Mesenchymal stem cell (in vitro differentiated cells and primary cell): ENCODE measurements around the gene KLHL40.

Experiments used
- DNase-seq: peaks from one replicate; pipeline ENCODE4 v3.0.0-alpha.2; 2013
- H2AFZ ChIP-seq: one replicate; pipeline ENCODE4 v1.6.1; 2013; ENCODE audit warnings: low read depth, mild to moderate bottlenecking, control low read depth, inconsistent platforms, low read length, moderate library complexity
- H2AK5ac ChIP-seq: 2 replicates; pipeline ENCODE4 v1.6.1; 2013; ENCODE audit warnings: low read length, moderate library complexity, mild to moderate bottlenecking, inconsistent platforms; ENCODE audit not compliant: severe bottlenecking
- H2BK120ac ChIP-seq: one replicate; pipeline ENCODE4 v1.6.1; 2013; ENCODE audit warnings: low read depth, mild to moderate bottlenecking, inconsistent platforms, low read length, moderate library complexity
- H2BK12ac ChIP-seq, 2 experiments: one replicate each; pipeline ENCODE4 v1.6.1; 2013; ENCODE audit warnings: inconsistent platforms in 2 of 2, low read length in 2 of 2, mild to moderate bottlenecking in 2 of 2, moderate library complexity in 2 of 2, control low read depth in 1 of 2
- H2BK15ac ChIP-seq: one replicate; pipeline ENCODE4 v1.6.1; 2013; ENCODE audit warnings: mild to moderate bottlenecking, low read depth, inconsistent platforms; ENCODE audit not compliant: poor library complexity, severe bottlenecking
- H2BK5ac ChIP-seq: 2 replicates; pipeline ENCODE4 v1.6.1; 2013; ENCODE audit warnings: low read depth, mild to moderate bottlenecking, low read length, control low read depth, inconsistent platforms; ENCODE audit not compliant: poor library complexity, severe bottlenecking
- H3K14ac ChIP-seq, 2 experiments: one replicate each; pipeline ENCODE4 v1.6.1; 2013; ENCODE audit warnings: inconsistent platforms in 2 of 2, low read length in 2 of 2, control low read depth in 1 of 2, mild to moderate bottlenecking in 1 of 2, moderate library complexity in 1 of 2
- H3K18ac ChIP-seq, 2 experiments: one replicate each; pipeline ENCODE4 v1.6.1; 2013; ENCODE audit warnings: inconsistent platforms in 2 of 2, low read length in 2 of 2, control low read depth in 1 of 2, low read depth in 1 of 2, mild to moderate bottlenecking in 1 of 2
- H3K23ac ChIP-seq, 2 experiments: one replicate each; pipeline ENCODE4 v1.6.1; 2013; ENCODE audit warnings: inconsistent platforms in 2 of 2, low read length in 2 of 2, mild to moderate bottlenecking in 2 of 2, moderate library complexity in 2 of 2, control low read depth in 1 of 2
- H3K27ac ChIP-seq: 2 replicates; pipeline ENCODE4 v1.5.1; 2013; ENCODE audit warnings: mild to moderate bottlenecking, moderate library complexity, low read length, control low read depth, inconsistent platforms; ENCODE audit not compliant: poor library complexity, severe bottlenecking
- H3K27me3 ChIP-seq, 2 experiments: 2 replicates each; pipeline versions ENCODE4 v1.6.1 to v1.7.0; 2013; ENCODE audit warnings: low read length in 2 of 2, mild to moderate bottlenecking in 2 of 2, moderate library complexity in 2 of 2, control low read depth in 1 of 2, inconsistent platforms in 1 of 2; ENCODE audit not compliant: control insufficient read depth in 1 of 2, insufficient read depth in 1 of 2
- H3K36me3 ChIP-seq, 2 experiments: 2 replicates each; pipeline versions ENCODE4 v1.6.1 to v1.7.0; 2013; ENCODE audit warnings: low read length in 2 of 2, control low read depth in 1 of 2, inconsistent platforms in 1 of 2, low read depth in 1 of 2, mild to moderate bottlenecking in 1 of 2; ENCODE audit not compliant: insufficient read depth in 2 of 2, control insufficient read depth in 1 of 2
- H3K4ac ChIP-seq, 2 experiments: one replicate each; pipeline ENCODE4 v1.6.1; 2013; ENCODE audit warnings: inconsistent platforms in 2 of 2, low read length in 2 of 2, mild to moderate bottlenecking in 2 of 2, moderate library complexity in 2 of 2, control low read depth in 1 of 2, low read depth in 1 of 2
- H3K4me1 ChIP-seq: 2 replicates; pipeline ENCODE4 v1.6.1; 2013; ENCODE audit warnings: low read depth, low read length, control low read depth; ENCODE audit not compliant: control insufficient read depth, insufficient read depth
- H3K4me2 ChIP-seq: 2 replicates; pipeline ENCODE4 v1.6.1; 2013; ENCODE audit warnings: low read length, mild to moderate bottlenecking, inconsistent platforms; ENCODE audit not compliant: poor library complexity, severe bottlenecking
- H3K4me3 ChIP-seq, 2 experiments: 2 replicates each; pipeline versions ENCODE4 v1.5.1 to v1.7.0; 2013; ENCODE audit warnings: low read length in 2 of 2, mild to moderate bottlenecking in 2 of 2, control low read depth in 1 of 2, low read depth in 1 of 2; ENCODE audit not compliant: insufficient read depth in 1 of 2
- H3K79me1 ChIP-seq: replicated peaks from 2 replicates; pipeline ENCODE4 v1.6.1; 2013; ENCODE audit warnings: mild to moderate bottlenecking, control low read depth, low read length, inconsistent platforms; ENCODE audit not compliant: poor library complexity, severe bottlenecking
- H3K9ac ChIP-seq: 2 replicates; pipeline ENCODE4 v1.7.0; 2013; ENCODE audit warnings: mild to moderate bottlenecking, low read length, moderate library complexity
- H3K9me3 ChIP-seq: 2 replicates; pipeline ENCODE4 v1.7.0; 2013; ENCODE audit warnings: mild to moderate bottlenecking, low read length; ENCODE audit not compliant: control insufficient read depth
- H4K8ac ChIP-seq: one replicate; pipeline ENCODE4 v1.6.1; 2013; ENCODE audit warnings: inconsistent platforms, mild to moderate bottlenecking, low read length, moderate library complexity
- H4K91ac ChIP-seq: one replicate; pipeline ENCODE4 v1.6.1; 2013; ENCODE audit warnings: mild to moderate bottlenecking, low read length, inconsistent platforms
- WGBS: methylation state at CpG from one replicate; pipeline ENCODE4 v1.1.7; 2013; ENCODE audit warnings: mixed read lengths; 5-methylcytosine and 5-hydroxymethylcytosine counted together

KLHL40 gene

GRCh38 chr3:42708611-42709151, 23.3 kb downstream of the KLHL40 start:
- Histone ChIP-seq H3K18ac (no peak overlapping the region), H3K4me3 (no peak overlapping the region), H3K4me2 (no peak overlapping the region), H3K4ac (no peak overlapping the region), H3K9me3 (no peaks in the 10 kb centered on the region), H3K4me1 (no peaks in the 10 kb centered on the region), H3K23ac (peak overlapping the region in 1 of 2 experiments; percentile 65), H3K36me3 (no peaks in the 10 kb centered on the region), H2BK15ac (no peak overlapping the region), H3K27me3 (peaks cover 33 to 70% of the 10 kb centered on the region in 2 experiments), H3K27ac (no peak overlapping the region), H4K8ac (no peak overlapping the region), H2BK12ac (no peak overlapping the region), H2AFZ (no peak overlapping the region), H3K14ac (no peak overlapping the region), H2BK120ac (no peak overlapping the region), H2BK5ac (no peak overlapping the region), H3K79me1 (no peaks in the 10 kb centered on the region), H4K91ac (no peak overlapping the region), H2AK5ac (no peak overlapping the region), H3K9ac (no peak overlapping the region)
- WGBS = 79% methylated on average over 10 of the region's 10 CpGs
- DNase-seq = no peak

GRCh38 chr3:42709621-42710020, 24.3 kb downstream of the KLHL40 start:
- no peak overlapping the region for H2BK120ac ChIP-seq
- no peak overlapping the region for H4K91ac ChIP-seq
- H3K18ac ChIP-seq = no peak overlapping the region
- H3K9me3 ChIP-seq = no peaks in the 10 kb centered on the region
- H3K9ac ChIP-seq = no peak overlapping the region
- H2AFZ ChIP-seq = no peak overlapping the region
- no peaks in the 10 kb centered on the region for H3K79me1 ChIP-seq
- no peak overlapping the region for H2BK12ac ChIP-seq
- DNase-seq = no peak
- no peaks in the 10 kb centered on the region for H3K4me1 ChIP-seq
- H3K27ac ChIP-seq = no peak overlapping the region
- H3K14ac ChIP-seq = no peak overlapping the region
- H3K27me3 ChIP-seq = peaks cover 41 to 66% of the 10 kb centered on the region in 2 experiments
- H3K23ac ChIP-seq = no peak overlapping the region
- no peak overlapping the region for H2BK15ac ChIP-seq
- 89% methylated on average over 10 of the region's 10 CpGs for WGBS
- no peak overlapping the region for H3K4ac ChIP-seq
- H3K4me3 ChIP-seq = no peak overlapping the region
- no peak overlapping the region for H3K4me2 ChIP-seq
- no peak overlapping the region for H2BK5ac ChIP-seq
- H2AK5ac ChIP-seq = no peak overlapping the region
- H3K36me3 ChIP-seq = no peaks in the 10 kb centered on the region
- no peak overlapping the region for H4K8ac ChIP-seq

- H3K27me3 ChIP-seq = peaks cover 41 to 65% of the 10 kb centered on the region in 2 experiments
- no peak overlapping the region for H2BK120ac ChIP-seq
- no peak overlapping the region for H3K4ac ChIP-seq
- no peak overlapping the region for H4K91ac ChIP-seq
- H3K18ac ChIP-seq = no peak overlapping the region
- WGBS = 75% methylated on average over 7 of the region's 7 CpGs
- no peak overlapping the region for H4K8ac ChIP-seq
- H2AK5ac ChIP-seq = no peak overlapping the region
- H3K36me3 ChIP-seq = no peaks in the 10 kb centered on the region
- no peak overlapping the region for H3K14ac ChIP-seq
- H3K4me1 ChIP-seq = no peaks in the 10 kb centered on the region
- H3K9ac ChIP-seq = no peak overlapping the region
- peak overlapping the region in 1 of 2 experiments; percentile 14 for H3K23ac ChIP-seq
- no peaks in the 10 kb centered on the region for H3K9me3 ChIP-seq
- H2BK12ac ChIP-seq = no peak overlapping the region
- no peak overlapping the region for H3K4me2 ChIP-seq
- no peak for DNase-seq
- no peak overlapping the region for H2AFZ ChIP-seq
- no peak overlapping the region for H3K27ac ChIP-seq
- H2BK15ac ChIP-seq = no peak overlapping the region
- no peak overlapping the region for H3K4me3 ChIP-seq
- H3K79me1 ChIP-seq = no peaks in the 10 kb centered on the region
- no peak overlapping the region for H2BK5ac ChIP-seq
These were observed 25.1 kb downstream of the KLHL40 start for GRCh38 chr3:42710323-42711021.

GRCh38 chr3:42711491-42712343, 26.4 kb downstream of the KLHL40 start:
- Histone ChIP-seq H4K8ac (no peak overlapping the region), H3K27me3 (peaks cover 34 to 54% of the 10 kb centered on the region in 2 experiments), H2AK5ac (no peak overlapping the region), H2BK5ac (no peak overlapping the region), H3K27ac (no peak overlapping the region), H3K36me3 (no peaks in the 10 kb centered on the region), H3K4me3 (no peak overlapping the region), H3K4me2 (no peak overlapping the region), H2AFZ (no peak overlapping the region), H3K9me3 (no peaks in the 10 kb centered on the region), H3K4ac (no peak overlapping the region), H2BK15ac (no peak overlapping the region), H2BK12ac (no peak overlapping the region), H3K79me1 (no peaks in the 10 kb centered on the region), H2BK120ac (no peak overlapping the region), H3K18ac (no peak overlapping the region), H3K4me1 (no peaks in the 10 kb centered on the region), H3K14ac (no peak overlapping the region), H3K23ac (no peak overlapping the region), H4K91ac (no peak overlapping the region), H3K9ac (no peak overlapping the region)
- WGBS = 64% methylated on average over 5 of the region's 6 CpGs
- DNase-seq = no peak
